NK-92 treated with Interleukin-12 subunit alpha and Interleukin-12 subunit beta, amount 100 ng/mL, for 24 hours (cell line): ENCODE measurements around the gene UPP2.

ENCODE experiments used
- DNase-seq: peaks from one replicate; lab custom pipeline; 2025; lab: John Stamatoyannopoulos, UW

UPP2 gene

GRCh38 chr2:158142568-158143332 lies 41.1 kb downstream of the UPP2 start:
- no peak for DNase-seq

- DNase-seq, result no peak
These were observed 42.2 kb downstream of the UPP2 start for GRCh38 chr2:158143703-158144360.

GRCh38 chr2:158144914-158145625 lies 43.4 kb downstream of the UPP2 start:
- no peak for DNase-seq

DNA sequence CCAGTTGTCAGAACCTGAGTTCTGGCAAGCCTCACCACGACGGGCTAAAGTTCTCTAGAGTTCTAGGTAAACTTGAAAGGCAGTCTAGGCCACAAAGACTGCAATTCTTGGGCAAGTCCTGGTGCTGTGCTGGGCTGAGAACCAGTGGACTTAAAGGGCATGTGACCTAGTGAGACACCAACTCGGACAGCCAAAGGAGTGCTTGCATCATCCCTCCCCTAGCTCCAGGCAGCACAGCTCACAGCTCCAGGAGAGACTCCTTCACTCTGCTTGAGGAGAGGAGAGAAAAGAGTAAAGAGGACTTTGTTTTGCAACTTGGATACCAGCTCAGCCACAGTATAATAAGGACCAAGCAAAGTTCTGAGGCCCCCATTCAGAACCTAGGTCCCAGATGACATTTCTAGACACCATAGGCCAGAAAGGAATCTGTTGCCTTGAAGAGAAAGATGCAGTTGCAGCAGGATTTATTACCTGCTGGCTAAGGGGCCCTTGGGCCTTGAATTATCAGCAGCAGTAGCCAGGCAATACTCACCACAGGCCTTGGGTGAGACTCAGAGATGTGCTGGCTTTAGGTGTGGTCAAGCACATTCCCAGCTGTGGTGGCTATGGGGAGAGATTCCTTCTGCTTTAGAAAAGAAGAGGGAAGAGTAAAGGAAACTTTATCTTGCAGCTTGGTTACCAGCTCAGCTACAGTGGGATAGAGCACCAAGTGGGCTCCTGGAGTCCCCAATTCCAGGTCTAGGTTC lies 51.8 kb downstream of the UPP2 start:
- DNase-seq, result no peak

DNA sequence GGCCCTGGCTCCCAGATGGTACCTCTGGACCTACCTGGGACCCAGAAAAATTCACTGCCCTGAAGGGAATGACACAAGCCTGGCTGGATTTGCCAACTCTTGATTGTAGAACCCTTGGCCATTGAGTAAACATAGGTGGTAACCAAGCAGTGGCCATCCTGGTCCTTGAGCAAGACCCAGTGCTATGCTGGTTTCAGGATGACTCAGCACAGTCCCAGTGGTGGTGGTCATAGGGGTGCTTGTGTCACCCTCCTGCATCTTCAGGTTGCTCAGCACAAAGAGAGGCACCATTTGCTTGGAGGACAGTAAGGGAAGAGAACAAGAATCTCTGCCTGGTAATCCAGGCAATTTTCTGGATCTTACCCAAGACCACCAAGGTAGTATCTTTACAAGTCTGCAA lies 52.9 kb downstream of the UPP2 start:
- no peak for DNase-seq

GRCh38 chr2:158172719-158173118 lies 71.0 kb downstream of the UPP2 start:
- no peak for DNase-seq

- no peak for DNase-seq
These were observed 72.8 kb downstream of the UPP2 start for GRCh38 chr2:158174495-158174894.

GRCh38 chr2:158174956-158175355 lies 73.3 kb downstream of the UPP2 start:
- DNase-seq, result no peak

GRCh38 chr2:158178646-158179045 lies 77.0 kb downstream of the UPP2 start:
- no peak for DNase-seq

- no peak for DNase-seq
These were observed 78.0 kb downstream of the UPP2 start for GRCh38 chr2:158179660-158180059.

GRCh38 chr2:158181171-158181570 lies 79.5 kb downstream of the UPP2 start:
- no peak for DNase-seq

DNA sequence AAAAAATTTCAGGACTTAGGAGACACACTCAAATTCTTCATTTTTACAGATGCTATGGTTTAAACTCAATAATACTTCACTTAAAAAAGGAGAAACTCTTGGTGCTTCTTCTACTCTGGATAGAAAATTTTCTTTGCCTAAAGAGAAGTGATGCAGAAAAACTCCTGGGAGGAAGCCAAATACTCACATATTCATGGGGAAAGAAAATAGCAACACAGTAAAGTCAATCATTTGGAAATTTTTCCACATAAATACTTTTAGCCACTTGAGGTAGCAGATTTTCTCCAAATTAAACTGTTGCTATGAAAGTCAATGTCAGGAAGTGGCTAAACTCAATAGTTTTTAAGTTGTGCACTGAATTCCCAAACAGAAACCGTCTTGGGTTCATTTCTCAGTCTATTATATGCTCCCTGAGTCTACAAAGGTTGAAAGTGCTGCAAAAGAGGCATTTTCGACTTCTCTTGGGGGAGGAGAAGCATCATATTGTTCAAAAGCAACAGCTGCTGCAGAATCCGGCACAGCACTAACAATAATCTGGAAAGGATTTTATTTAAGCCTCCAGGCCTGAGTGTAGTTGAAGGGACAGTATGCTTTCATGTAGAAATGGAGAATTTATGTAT lies 81.1 kb downstream of the UPP2 start:
- DNase-seq, result no peak

- no peak for DNase-seq
These were observed 82.3 kb downstream of the UPP2 start for GRCh38 chr2:158184001-158184400.

GRCh38 chr2:158184556-158185343 lies 83.1 kb downstream of the UPP2 start:
- no peak for DNase-seq
